GM19467 (cell line): ENCODE data around the gene PHF2.

ENCODE experiments used
- ATAC-seq: cut with Tn5 transposase; IDR thresholded peaks from one replicate; pipeline ENCODE4 v1.9.1; 2021; ENCODE audit warnings: mild to moderate bottlenecking, moderate library complexity; ENCODE audit not compliant: unreplicated experiment

PHF2 gene

GRCh38 chr9:93598647-93599241 is 22.4 kb downstream of the PHF2 start:
- ATAC-seq = no peak

GRCh38 chr9:93599571-93600403 is 23.4 kb downstream of the PHF2 start:
- ATAC-seq = no peak

- no peak for ATAC-seq
Observed at GRCh38 chr9:93600504-93600903, 24.1 kb downstream of the PHF2 start.

GRCh38 chr9:93601063-93601462 is 24.7 kb downstream of the PHF2 start:
- ATAC-seq = no peak

- ATAC-seq = no peak
Observed at GRCh38 chr9:93601666-93602065, 25.3 kb downstream of the PHF2 start.

- ATAC-seq = no peak
Observed at GRCh38 chr9:93603011-93603410, 26.6 kb downstream of the PHF2 start.

GRCh38 chr9:93603906-93604326 is 27.5 kb downstream of the PHF2 start:
- no peak for ATAC-seq

- ATAC-seq = no peak
Observed at GRCh38 chr9:93606187-93606586, 29.8 kb downstream of the PHF2 start.

GRCh38 chr9:93610206-93610605 is 33.8 kb downstream of the PHF2 start:
- no peak for ATAC-seq

- ATAC-seq = no peak
Observed at GRCh38 chr9:93612052-93612795, 35.8 kb downstream of the PHF2 start.

GRCh38 chr9:93612796-93613154 is 36.4 kb downstream of the PHF2 start:
- no peak for ATAC-seq

- no peak for ATAC-seq
Observed at GRCh38 chr9:93613174-93613573, 36.8 kb downstream of the PHF2 start.

- ATAC-seq = no peak
Observed at GRCh38 chr9:93613791-93614190, 37.4 kb downstream of the PHF2 start.

GRCh38 chr9:93614830-93615468 is 38.6 kb downstream of the PHF2 start:
- ATAC-seq = no peak

GRCh38 chr9:93616044-93616443 is 39.7 kb downstream of the PHF2 start:
- no peak for ATAC-seq

GRCh38 chr9:93617273-93617672 is 40.9 kb downstream of the PHF2 start:
- no peak for ATAC-seq

- no peak for ATAC-seq
Observed at GRCh38 chr9:93619272-93619775, 42.9 kb downstream of the PHF2 start.

- no peak for ATAC-seq
Observed at GRCh38 chr9:93620041-93620506, 43.7 kb downstream of the PHF2 start.

- no peak for ATAC-seq
Observed at GRCh38 chr9:93620881-93621820, 44.8 kb downstream of the PHF2 start.

GRCh38 chr9:93621922-93622321 is 45.5 kb downstream of the PHF2 start:
- ATAC-seq = no peak
